CD4-positive, alpha-beta T cell treated with Interferon gamma for 1 hour (primary cell): Measurements from ENCODE around the gene CYB561A3.
"Not testable (repeated sequence)": the region's sequence is repeated elsewhere in the genome, so short reads cannot be mapped to it uniquely, and the experiment has no call there.

Experiments
- DNase-seq: peaks from one replicate; pipeline ENCODE4 v3.0.0-alpha.2; 2020

Gene CYB561A3, protein sequence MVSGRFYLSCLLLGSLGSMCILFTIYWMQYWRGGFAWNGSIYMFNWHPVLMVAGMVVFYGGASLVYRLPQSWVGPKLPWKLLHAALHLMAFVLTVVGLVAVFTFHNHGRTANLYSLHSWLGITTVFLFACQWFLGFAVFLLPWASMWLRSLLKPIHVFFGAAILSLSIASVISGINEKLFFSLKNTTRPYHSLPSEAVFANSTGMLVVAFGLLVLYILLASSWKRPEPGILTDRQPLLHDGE

DNA sequence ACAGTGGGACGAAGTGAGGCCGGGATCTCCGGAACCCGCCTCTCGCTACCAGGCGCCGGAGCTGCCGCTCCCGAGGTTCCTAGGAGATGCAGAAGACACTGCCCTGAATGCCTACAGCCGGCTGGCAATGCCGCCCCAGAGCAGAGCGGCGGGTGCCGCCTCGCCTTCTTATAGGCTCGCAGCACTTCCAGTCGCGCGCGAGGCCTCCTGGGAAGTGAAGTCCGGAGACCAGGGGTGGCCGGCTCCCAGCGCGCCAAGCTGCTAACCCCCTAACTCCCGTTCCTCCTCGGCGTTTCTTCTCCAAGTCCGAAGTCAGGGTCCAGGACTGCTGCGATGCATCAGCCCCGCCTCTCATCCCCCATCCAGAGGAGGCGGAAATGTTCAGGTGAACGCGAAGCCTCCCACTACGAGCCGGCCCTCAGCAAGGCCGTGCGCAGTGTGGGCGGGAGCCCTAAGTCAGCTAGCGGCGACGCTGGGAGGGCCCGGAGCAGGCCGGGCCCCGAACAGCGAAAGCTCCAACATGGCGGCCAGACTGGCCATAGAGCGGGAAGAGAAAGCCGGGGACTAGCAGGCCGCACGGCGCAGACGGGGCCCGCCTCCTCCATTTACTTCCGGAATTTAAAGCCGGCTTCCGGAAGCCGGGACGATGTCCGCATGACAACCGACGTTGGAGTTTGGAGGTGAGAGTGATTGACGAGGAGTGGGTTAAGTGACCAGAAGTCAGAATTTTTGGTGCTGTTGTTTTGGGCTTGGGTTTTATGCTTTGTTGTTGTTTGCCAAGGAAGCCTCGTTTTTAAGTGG is at the start of gene CYB561A3, which contains the start of gene TMEM138:
CYB561A3 (minus strand) TSS at position 142 of the 801 bp plus-strand sequence. CDS start 5,169 bp downstream, outside the sequence.
TMEM138 (plus strand) TSS at position 634 of the 801 bp plus-strand sequence. CDS start 2,017 bp downstream, outside the sequence.
- DNase-seq: peak; percentile 88

GRCh38 chr11:61406991-61407728 is 45.5 kb upstream of the CYB561A3 start:
- DNase-seq: no peak

- no peak for DNase-seq
Measured at GRCh38 chr11:61406067-61406466, 44.4 kb upstream of the CYB561A3 start.

DNA sequence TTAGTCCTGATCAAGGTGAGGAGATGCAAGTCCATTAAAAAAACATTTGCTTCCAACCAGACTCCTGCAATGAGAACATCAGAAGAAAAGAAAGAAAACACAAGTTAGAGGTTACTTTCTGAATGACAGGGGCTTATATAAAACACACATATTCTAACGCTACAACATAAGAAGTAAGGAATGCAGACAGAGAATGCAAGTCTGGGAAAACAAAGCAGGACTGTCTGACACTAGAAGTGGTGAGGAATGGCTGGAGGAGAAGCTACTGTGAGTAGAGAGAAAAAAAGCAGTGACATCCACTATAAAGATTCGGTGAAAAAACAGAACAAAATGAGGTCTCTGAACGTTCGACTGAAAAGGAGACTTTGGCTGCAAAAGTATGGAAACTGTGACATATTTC is 43.0 kb upstream of the CYB561A3 start:
- no peak for DNase-seq

GRCh38 chr11:61404103-61404502 is 42.4 kb upstream of the CYB561A3 start:
- no peak for DNase-seq

DNA sequence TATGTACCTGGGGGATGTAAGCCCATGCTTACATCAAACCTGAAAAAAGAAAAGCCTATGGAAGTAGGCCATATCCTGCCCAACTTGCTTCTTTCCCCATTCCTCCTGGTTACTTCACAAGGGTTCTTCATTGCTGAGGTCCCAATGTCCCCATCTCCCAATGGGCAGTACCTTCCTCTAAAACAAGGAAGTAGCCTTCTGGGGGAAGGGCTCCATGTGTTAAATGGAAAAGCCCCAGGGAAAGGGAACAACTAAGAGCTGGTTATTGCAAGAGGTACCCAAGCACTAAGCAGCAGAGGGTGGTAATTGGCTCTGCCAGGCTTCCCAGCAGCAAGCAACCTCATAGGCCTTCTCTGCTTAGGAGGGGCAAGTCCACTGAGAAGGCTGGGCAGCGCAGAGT is 42.0 kb upstream of the CYB561A3 start:
- DNase-seq: no peak

GRCh38 chr11:61401573-61401972 is 39.9 kb upstream of the CYB561A3 start:
- no peak for DNase-seq

DNA sequence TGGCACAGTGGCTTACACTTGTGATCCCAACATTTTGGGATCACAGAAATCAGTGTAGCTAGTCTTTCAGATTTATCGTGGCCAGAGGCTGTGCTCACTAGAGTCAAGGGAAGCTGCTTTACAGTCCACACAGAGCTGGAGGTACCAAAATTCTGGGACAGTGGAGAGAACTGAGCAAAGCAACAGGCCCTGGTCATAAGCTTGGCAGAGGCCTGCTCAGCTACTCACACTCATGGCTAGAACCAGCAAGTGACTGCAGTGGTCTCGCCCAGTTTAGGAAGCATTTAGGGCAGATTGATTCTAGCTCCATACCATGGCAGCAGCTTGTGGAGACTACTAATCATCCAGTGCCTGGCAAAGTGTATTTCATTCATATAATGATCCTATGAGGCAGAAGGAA is 39.5 kb upstream of the CYB561A3 start:
- DNase-seq: no peak

DNA sequence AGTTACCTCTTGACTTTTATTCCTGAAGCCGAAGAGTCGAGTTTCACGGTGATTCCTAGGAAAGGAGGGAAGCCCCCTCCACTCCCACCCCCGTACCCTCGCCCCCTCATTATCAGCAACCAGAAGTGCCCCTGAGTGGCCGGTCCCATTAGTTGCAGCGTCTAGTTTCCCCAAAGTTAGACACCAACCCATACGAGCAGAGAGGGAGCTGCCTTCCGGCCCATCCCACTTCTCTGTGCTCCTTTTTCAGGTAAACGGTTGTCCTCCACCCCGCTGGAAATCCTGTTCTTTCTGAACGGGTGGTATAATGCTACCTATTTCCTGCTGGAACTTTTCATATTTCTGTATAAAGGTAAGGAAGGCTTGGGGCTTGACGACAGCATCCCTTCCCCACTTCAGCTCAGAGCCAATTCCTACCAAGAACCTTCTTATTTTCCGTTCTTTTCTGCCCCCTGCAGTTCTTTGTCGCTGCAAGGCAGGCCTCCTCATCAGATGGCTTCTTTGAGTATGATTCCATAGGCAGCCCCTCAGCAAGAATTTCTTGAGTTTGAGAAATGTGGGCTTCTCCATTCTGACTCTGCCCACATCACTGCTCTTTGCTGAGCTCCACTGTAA is 31.4 kb upstream of the CYB561A3 start:
- no peak for DNase-seq

DNA sequence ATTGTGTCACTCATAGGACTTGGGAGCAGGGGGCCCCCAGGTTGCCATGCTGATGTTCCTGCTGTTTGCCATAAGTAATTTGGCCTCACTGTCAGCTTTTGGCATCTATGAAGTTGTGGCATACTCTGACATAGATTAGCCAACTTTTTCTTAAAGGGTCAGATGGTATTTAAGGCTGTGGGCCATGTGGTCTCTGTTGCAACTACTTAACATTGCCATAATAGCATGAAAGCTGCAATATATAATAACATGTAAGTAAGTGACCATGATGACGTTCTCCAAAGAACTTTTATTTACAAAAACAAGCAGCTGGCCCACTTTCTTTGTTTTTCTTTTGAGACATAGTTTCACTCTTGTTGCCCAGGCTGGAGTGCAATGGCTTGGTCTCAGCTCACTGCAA is 28.5 kb upstream of the CYB561A3 start:
- DNase-seq: no peak

DNA sequence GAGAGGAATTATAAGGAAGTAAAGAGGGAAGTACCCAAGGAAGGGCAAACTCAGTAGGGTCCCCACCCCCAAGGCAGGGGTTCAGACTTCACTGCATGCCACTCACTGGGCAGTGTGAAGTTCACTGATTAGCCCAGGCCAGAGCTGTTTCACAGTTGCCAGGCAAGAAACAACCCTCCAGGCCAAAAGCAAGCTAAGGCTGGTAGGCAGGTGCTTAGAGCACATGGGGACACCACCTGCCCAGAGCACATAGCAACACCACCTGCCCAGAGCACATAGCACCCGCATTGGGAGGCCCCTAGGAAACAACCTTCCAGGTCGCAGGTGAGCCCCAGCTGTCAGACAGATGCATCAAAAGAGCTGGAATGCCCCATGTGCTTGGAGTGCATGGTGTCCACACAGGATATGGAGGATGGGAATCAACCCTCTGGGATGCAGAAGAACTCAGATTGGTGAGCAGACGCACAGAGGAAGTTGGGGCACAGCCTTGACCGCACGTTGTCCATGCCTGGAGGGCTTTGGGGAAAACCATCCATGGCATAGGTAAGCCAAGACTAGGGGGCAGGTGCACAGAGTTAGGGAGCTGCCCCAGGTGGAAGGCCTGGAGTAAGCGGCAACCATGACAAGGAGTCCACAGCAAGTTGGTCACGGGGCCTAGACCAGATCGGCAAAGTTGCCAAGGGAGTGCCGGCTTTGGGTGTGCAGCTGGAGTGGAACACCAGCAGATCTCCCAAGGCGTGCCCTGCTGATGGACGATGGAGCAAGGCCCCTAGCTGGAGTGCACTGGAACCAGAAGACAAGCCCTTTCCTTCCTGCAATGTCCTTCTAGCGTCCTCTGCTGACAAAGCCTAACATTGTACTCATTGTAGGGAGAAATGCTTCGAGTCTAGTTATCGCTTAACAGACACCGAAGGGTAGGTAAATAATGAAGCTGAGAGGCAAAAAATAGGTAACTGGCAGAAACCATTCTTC is 22.9 kb upstream of the CYB561A3 start:
- no peak for DNase-seq

DNA sequence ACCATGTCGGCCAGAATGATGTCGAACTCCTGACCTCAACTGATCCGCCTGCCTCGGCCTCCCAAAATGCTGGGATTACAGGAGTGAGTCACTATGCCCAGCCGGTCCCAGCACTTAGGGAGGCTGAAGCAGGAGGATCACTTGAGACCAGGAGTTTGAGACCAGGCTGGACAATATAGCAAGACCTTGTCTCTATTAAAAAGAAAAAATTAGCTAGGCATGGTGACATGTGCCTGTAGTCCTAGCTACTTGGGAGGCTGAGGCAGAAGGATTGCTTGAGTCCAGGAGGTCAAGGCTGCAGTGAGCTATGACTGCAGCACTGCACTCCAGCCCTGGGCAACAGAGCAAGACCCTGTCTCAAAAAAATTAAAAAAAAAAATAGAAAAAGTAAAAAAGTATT is 22.2 kb upstream of the CYB561A3 start:
- not testable (repeated sequence) for DNase-seq

DNA sequence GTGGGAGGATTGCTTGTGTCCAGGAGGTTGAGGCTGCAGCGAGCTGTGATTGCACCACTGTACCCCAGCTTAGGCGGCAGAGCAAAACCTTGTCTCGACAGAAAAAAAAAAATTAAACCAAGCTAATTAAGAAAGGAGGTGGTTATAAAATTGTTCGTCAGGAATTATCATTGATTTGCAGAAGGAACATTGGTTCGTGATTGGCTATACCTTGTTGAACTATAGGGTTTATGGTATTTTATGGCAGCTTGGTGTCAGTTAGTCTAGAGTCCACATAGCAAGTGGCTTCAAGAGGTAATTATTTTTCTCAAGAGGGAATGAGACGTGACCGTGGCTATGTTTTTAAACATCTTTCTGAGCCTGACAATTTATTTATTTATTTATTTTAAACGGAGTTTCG is 19.2 kb upstream of the CYB561A3 start:
- no peak for DNase-seq

DNA sequence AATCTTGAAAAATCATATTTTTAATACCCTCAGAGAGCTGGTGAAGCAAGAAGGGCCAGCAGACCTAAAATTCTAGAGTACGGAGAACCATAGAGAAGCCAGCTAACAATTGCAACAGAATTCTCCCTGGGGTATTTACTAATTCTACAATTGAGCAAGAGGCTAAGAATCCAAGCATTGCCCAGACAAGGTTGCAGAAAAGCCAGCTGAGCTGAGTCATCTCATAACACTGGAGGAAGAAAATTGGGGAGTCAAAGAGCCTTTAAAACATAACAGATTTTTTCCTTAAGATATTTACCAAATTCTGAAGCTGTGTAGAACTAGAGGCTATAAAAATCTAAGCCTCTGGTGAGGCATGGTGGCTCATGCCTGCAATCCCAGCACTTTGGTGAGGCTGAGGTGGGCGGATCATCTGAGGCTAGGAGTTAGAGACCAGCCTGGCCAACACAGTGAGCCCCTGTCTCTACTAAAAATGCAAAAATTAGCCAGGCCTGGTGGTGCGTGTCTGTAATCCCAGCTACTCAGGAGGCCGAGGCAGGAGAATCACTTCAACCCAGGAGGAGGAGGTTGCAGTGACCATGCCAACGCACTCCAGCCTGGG is 17.1 kb upstream of the CYB561A3 start:
- DNase-seq: no peak

- DNase-seq: no peak
Measured at GRCh38 chr11:61377461-61378160, 15.9 kb upstream of the CYB561A3 start.

DNA sequence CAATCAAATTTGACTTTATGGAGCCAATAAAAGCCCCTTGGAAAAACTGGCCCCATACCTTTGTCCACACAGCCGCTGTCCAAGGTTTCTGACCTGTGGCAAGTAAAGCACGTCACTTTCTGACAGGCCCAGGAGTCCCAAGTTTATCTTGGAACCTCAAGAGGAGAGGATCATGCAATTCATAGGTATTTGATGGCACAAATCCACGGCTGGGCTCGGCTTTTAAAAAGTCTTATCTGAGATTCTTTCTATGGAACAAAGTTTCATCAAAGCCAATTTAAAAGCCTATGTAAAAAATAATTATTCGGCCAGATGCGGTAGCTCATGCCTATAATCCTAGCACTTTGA is 14.1 kb upstream of the CYB561A3 start:
- no peak for DNase-seq

DNA sequence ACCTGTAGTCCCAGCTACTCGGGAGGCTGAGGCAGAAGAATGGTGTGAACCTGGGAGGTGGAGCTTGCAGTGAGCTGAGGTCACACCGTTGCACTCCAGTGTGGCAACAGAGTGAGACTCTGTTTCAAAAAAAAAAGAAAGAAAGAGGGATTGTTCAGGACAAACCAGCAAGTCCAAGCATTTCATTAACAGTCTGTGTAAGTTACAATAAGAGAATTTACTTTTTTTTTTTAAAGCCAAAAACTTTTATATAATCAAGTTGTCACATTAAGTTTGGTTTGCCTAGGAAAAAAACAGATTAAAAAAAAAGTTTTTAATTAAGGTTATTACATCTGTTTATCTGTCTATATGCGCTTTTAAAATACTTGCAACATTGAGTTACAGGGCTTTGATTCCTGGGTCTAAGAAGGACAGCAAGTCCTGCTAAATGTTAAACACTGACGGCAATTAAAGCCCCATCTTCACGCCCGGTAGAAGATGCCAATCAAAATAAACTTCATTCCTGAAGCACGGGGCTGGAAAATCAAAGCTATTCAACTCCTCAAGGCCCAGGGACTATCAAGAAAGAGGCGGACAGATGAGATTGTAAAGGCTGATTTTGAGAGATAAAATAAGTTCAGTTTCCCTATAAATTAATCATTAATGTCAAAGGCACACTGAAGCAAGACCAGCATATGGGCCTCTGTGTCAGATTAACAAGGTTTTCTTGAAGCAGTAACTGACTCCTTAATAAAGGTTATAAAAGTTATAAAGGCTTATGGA is 11.2 kb upstream of the CYB561A3 start:
- DNase-seq: no peak

DNA sequence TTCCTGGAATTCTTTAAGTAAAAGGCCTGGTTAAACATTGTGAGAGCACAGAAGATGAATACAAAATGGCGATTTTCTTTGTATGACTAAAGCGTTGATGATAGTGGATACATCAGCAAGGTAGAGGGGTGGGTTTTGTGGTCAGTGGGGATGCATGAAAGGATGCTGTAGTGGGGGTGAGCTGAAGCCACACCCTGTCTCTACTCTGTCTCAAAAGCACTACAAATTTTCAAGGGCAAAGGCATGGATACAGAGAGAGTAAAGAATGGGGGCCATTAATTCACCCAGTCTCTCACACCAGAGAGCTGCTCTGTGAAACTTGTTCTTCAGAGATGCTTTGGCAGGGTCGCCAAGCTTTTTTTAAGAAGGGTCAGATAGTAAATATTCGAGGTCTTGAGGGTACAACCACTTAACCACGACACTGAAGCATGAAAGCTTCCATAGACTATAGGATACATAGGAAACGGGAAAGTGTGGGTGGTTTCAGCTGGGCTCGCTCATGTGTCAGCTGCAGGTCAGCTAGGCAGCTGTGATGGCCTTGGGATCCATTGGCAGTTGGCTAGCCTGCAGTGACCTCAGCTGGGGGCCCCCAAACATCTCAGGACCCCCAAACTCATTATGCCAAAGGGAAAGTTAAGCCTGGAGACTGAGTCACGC is 8.8 kb upstream of the CYB561A3 start:
- no peak for DNase-seq
